HUES6 (cell line): ENCODE results near the gene CASZ1.

ENCODE experiments used
- H3K27ac ChIP-seq: 2 replicates; pipeline ENCODE4 v1.7.0; 2013; ENCODE audit warnings: low read depth, mild to moderate bottlenecking, low read length, inconsistent platforms
- H3K27me3 ChIP-seq: 2 replicates; pipeline ENCODE4 v1.6.1; 2013; ENCODE audit warnings: low read length; ENCODE audit not compliant: control insufficient read depth, insufficient read depth
- H3K36me3 ChIP-seq: 2 replicates; pipeline ENCODE4 v1.6.1; 2013; ENCODE audit warnings: low read length; ENCODE audit not compliant: control insufficient read depth, insufficient read depth
- H3K4me1 ChIP-seq: 2 replicates; pipeline ENCODE4 v1.6.1; 2013; ENCODE audit warnings: low read length; ENCODE audit not compliant: control insufficient read depth, insufficient read depth
- H3K4me3 ChIP-seq: 2 replicates; pipeline ENCODE4 v1.5.1; 2013; ENCODE audit warnings: low read depth, low read length
- H3K9ac ChIP-seq: one replicate; pipeline ENCODE4 v1.6.1; 2013; ENCODE audit warnings: mild to moderate bottlenecking, low read length
- H3K9me3 ChIP-seq: 2 replicates; pipeline ENCODE4 v1.6.1; 2013; ENCODE audit warnings: low read depth, low read length; ENCODE audit not compliant: control insufficient read depth, insufficient read depth

CASZ1 gene

GRCh38 chr1:10821388-10821787 lies 24.9 kb upstream of the CASZ1 start:
- no peaks in the 10 kb centered on the region for H3K9me3 ChIP-seq
- H3K36me3 ChIP-seq = no peaks in the 10 kb centered on the region
- H3K4me1 ChIP-seq = peaks cover 15% of the 10 kb centered on the region
- H3K4me3 ChIP-seq = no peak overlapping the region
- no peaks in the 10 kb centered on the region for H3K27me3 ChIP-seq
- H3K9ac ChIP-seq = no peak overlapping the region
- no peak overlapping the region for H3K27ac ChIP-seq

GRCh38 chr1:10820422-10820821 lies 24.0 kb upstream of the CASZ1 start:
- Histone ChIP-seq H3K9me3 (no peaks in the 10 kb centered on the region), H3K4me3 (no peak overlapping the region), H3K4me1 (peaks cover 14% of the 10 kb centered on the region), H3K36me3 (no peaks in the 10 kb centered on the region), H3K9ac (no peak overlapping the region), H3K27me3 (no peaks in the 10 kb centered on the region), H3K27ac (no peak overlapping the region)

- Histone ChIP-seq H3K27ac (no peak overlapping the region), H3K9ac (no peak overlapping the region), H3K4me3 (no peak overlapping the region), H3K9me3 (no peaks in the 10 kb centered on the region), H3K4me1 (peaks cover 20% of the 10 kb centered on the region), H3K36me3 (no peaks in the 10 kb centered on the region), H3K27me3 (no peaks in the 10 kb centered on the region)
These were observed 22.9 kb upstream of the CASZ1 start for GRCh38 chr1:10819198-10819901.

GRCh38 chr1:10818262-10819197 lies 22.1 kb upstream of the CASZ1 start:
- H3K27me3 ChIP-seq = no peaks in the 10 kb centered on the region
- H3K27ac ChIP-seq = no peak overlapping the region
- H3K4me3 ChIP-seq = no peak overlapping the region
- H3K9ac ChIP-seq = no peak overlapping the region
- H3K36me3 ChIP-seq = no peaks in the 10 kb centered on the region
- H3K9me3 ChIP-seq = no peaks in the 10 kb centered on the region
- H3K4me1 ChIP-seq = peaks cover 21% of the 10 kb centered on the region

GRCh38 chr1:10816743-10817369 lies 20.4 kb upstream of the CASZ1 start:
- Histone ChIP-seq H3K4me3 (no peak overlapping the region), H3K27me3 (no peaks in the 10 kb centered on the region), H3K27ac (no peak overlapping the region), H3K36me3 (no peaks in the 10 kb centered on the region), H3K9me3 (no peaks in the 10 kb centered on the region), H3K9ac (no peak overlapping the region), H3K4me1 (peaks cover 21% of the 10 kb centered on the region)

GRCh38 chr1:10816233-10816632 lies 19.8 kb upstream of the CASZ1 start:
- no peak overlapping the region for H3K27ac ChIP-seq
- no peaks in the 10 kb centered on the region for H3K36me3 ChIP-seq
- H3K4me1 ChIP-seq = peaks cover 21% of the 10 kb centered on the region
- no peaks in the 10 kb centered on the region for H3K9me3 ChIP-seq
- H3K4me3 ChIP-seq = no peak overlapping the region
- no peaks in the 10 kb centered on the region for H3K27me3 ChIP-seq
- H3K9ac ChIP-seq = no peak overlapping the region

- Histone ChIP-seq H3K27me3 (no peaks in the 10 kb centered on the region), H3K9me3 (no peaks in the 10 kb centered on the region), H3K4me3 (no peak overlapping the region), H3K36me3 (no peaks in the 10 kb centered on the region), H3K9ac (no peak overlapping the region), H3K27ac (no peak overlapping the region), H3K4me1 (peaks cover 21% of the 10 kb centered on the region)
These were observed 19.4 kb upstream of the CASZ1 start for GRCh38 chr1:10815858-10816195.

- Histone ChIP-seq H3K36me3 (no peaks in the 10 kb centered on the region), H3K4me1 (peaks cover 21% of the 10 kb centered on the region), H3K27ac (no peak overlapping the region), H3K27me3 (no peaks in the 10 kb centered on the region), H3K9ac (no peak overlapping the region), H3K9me3 (no peaks in the 10 kb centered on the region), H3K4me3 (no peak overlapping the region)
These were observed 18.8 kb upstream of the CASZ1 start for GRCh38 chr1:10814976-10815857.

GRCh38 chr1:10814312-10814711 lies 17.9 kb upstream of the CASZ1 start:
- Histone ChIP-seq H3K36me3 (no peaks in the 10 kb centered on the region), H3K4me3 (no peak overlapping the region), H3K27me3 (no peaks in the 10 kb centered on the region), H3K9ac (no peak overlapping the region), H3K9me3 (no peaks in the 10 kb centered on the region), H3K4me1 (peaks cover 17% of the 10 kb centered on the region), H3K27ac (no peak overlapping the region)

GRCh38 chr1:10813799-10814198 lies 17.4 kb upstream of the CASZ1 start:
- no peak overlapping the region for H3K9ac ChIP-seq
- no peak overlapping the region for H3K27ac ChIP-seq
- no peaks in the 10 kb centered on the region for H3K27me3 ChIP-seq

More at GRCh38 chr1:10813799-10814198, 17.4 kb upstream of the CASZ1 start:
- Histone ChIP-seq H3K4me3 (no peak overlapping the region), H3K9me3 (no peaks in the 10 kb centered on the region), H3K4me1 (peaks cover 17% of the 10 kb centered on the region), H3K36me3 (no peaks in the 10 kb centered on the region)
